GM10266 (cell line): ENCODE data around the gene TRIM39.
"Not testable (repeated sequence)": the region's sequence is repeated elsewhere in the genome, so short reads cannot be mapped to it uniquely, and the experiment has no call there.

Experiments used
- DNase-seq: peaks from one replicate; pipeline ENCODE4 v3.0.0; 2012; ENCODE audit errors: extremely low spot score
- TF ChIP-seq, protein P1 (sequence below): IDR thresholded peaks from 2 replicates; pipeline ENCODE4 v1.5.1; 2012; ENCODE audit warnings: mild to moderate bottlenecking, low read depth; ENCODE audit not compliant: control insufficient read depth, insufficient read depth; ENCODE audit errors: missing control alignments

TRIM39 gene

DNA sequence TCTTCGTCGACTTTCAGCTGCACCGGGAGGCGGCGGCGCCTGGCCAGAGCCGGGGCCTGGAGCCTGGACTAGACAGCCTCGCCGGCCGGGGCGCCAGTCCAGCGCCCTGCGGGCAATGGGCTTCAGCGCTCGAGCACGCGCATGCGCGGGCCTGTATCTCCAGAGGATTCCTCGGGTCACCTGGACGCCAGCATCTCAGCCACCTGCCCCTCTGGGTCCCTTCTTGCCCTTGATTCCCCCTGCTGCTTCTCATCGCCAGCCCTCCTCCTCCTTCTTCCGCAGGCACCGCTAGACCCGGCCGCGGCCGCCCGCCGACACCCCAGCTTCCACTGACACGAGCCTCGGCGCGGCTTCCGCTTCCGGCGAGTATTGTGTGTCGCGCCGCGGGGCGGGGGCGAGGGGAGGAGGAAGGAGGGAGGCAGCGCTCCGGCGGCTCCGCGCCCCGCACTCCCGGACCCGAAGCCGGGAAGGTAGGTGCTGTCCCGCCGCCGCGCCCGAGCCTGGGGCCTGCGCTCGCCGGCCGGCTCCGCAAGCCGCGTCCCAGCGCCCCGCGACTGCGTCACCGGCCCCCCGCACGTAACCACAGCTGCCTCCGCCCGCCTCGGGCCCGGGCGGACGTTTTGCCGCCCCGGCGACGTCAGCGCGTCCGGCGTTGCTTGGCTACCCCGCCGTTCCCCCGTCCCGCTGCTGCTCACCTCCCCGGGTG is at the start of gene TRIM39:
Gene TRIM39, plus strand, starts transcription at position 402 of the 706 bp plus-strand sequence. CDS start 2,391 bp downstream, outside the sequence.
- TF ChIP-seq, protein P1, sequence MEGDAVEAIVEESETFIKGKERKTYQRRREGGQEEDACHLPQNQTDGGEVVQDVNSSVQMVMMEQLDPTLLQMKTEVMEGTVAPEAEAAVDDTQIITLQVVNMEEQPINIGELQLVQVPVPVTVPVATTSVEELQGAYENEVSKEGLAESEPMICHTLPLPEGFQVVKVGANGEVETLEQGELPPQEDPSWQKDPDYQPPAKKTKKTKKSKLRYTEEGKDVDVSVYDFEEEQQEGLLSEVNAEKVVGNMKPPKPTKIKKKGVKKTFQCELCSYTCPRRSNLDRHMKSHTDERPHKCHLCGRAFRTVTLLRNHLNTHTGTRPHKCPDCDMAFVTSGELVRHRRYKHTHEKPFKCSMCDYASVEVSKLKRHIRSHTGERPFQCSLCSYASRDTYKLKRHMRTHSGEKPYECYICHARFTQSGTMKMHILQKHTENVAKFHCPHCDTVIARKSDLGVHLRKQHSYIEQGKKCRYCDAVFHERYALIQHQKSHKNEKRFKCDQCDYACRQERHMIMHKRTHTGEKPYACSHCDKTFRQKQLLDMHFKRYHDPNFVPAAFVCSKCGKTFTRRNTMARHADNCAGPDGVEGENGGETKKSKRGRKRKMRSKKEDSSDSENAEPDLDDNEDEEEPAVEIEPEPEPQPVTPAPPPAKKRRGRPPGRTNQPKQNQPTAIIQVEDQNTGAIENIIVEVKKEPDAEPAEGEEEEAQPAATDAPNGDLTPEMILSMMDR, result no peak
- peak; percentile 88 for DNase-seq

DNA sequence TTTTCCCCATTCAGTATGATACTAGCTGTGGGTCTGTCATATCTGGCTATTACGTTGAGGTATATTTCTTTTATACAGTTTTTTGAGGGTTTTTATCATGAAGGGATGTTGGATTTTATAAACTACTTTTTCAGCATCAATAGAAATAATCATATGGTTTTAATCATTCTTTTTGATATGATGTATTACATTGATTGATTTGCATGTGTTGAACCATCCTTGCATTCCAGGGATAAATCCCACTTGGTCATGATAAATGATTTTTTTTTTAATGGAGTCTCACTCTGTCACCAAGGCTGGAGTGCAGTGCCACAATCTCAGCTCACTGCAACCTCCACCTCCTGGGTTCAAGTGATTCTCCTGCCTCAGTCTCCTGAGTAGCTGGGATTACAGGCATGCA is 45.7 kb upstream of the TRIM39 start:
- DNase-seq, result not testable (repeated sequence)

DNA sequence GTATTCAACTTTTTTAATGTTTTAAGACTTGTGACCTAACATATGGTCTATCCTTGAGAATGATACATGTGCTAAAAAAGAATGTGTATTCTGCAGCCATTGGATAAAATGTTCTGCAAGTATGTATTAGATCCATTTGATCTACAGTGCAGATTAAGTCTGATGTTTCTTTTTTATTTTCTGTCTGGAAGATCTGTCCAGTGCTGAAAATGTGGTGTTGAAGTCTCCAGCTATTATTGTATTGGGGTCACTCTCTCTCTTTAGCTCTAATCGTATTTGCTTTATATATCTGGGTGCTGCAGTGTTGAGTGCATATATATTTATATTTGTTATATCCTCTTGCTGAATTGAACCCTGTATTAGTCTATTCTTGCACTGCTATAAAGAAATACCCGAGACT is 44.2 kb upstream of the TRIM39 start:
- DNase-seq, result no peak
- TF ChIP-seq, protein P1, result no peak

DNA sequence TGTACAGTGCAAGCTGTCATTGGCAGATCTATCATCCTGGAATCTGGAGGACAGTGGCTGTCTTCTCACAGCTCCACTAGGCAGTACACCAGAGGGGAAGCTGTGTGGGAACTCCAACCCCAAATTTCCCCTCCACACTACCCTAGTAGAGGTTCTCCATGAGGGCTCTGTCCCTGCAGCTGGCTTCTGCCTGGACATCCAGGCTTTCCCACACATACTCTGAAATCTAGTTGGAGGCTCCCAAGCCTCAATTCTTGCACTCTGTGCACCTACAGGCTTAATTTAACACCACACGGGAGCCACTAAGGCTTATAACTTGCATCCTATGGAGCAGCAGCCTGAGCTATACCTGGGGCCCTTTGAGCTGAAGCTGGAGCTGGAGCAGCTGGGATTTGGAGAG is 43.0 kb upstream of the TRIM39 start:
- no peak for DNase-seq
- TF ChIP-seq, protein P1, result no peak

DNA sequence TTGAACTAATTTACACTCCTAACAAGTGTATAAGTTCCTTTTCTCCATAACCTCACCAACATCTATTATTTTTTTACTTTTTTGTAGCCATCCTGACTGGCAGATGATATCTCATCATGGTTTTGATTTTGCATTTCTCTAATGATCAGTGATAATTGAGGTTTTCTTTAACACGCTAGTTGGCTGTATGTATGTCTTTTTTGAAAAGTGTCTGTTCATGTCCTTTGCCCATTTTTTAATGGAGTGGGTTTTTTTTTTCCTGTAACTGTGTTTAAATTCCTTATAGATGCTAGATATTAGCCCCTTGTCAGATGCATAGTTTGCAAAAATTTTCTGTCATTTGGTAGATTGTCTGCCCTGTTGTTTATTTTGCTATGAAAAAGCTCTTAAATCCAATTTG is 39.6 kb upstream of the TRIM39 start:
- TF ChIP-seq, protein P1, result no peak
- no peak for DNase-seq

DNA sequence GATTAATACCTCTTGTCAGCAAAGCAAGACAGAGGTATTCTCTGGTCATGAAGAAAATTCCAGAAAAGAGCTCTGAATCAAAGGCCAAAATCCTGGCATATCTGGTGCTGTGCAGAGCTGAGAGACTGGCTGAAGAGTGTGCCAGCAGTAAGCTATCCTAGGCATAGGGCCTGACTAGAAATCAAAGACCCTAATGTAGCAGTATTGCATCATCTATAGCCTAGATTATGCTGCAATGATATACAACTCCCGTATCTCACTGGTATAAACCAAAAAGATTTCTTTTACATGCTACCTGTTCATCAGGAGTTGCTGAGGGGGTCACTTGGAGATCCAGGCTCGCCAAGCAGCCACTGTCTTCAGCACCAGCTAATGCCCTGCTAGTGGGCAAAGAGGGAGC is 30.9 kb upstream of the TRIM39 start:
- TF ChIP-seq, protein P1, result no peak
- no peak for DNase-seq

DNA sequence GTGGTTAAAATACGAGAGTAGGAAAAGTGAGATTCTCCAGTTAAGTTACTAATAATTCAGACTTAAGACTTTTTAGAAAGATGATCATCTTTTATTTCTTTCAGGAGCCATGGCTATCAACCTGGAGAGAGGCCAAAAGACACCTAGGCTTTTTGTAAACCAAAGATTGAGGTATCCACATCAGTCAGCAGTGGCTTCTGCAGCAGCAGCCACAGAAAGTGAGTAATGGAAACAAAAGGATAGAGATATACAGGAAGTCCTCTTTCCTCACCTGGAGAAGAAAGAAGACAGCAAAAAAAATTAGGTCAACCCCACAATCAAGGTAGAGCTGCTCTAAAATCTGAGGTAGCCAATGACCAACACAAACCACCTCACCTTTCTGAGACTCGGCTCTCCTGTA is 22.7 kb upstream of the TRIM39 start:
- TF ChIP-seq, protein P1, result no peak
- DNase-seq, result no peak

DNA sequence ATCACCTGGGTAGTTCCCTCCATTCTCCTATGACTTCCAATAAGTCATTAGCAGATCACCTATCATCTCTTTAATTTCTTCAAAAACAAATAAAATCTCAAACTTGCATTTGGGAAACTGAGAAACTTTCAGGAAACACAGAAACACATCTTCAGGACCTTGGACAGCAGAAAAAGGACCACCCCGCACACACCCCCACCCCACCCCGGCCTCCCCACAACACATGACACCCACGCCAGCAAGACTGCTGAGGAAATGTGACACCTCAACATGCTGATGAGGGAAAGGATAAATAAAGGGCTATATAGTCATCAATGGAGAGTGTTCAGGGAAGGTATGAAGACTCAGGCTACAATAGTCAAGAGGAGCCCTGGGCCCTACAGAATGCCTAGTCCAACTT is 15.6 kb upstream of the TRIM39 start:
- TF ChIP-seq, protein P1, result no peak
- no peak for DNase-seq
